GM12878 (cell line): ENCODE measurements around the gene TMEM135. TPM values are rescaled to one million over a fixed set of nuclear protein-coding genes. Genes with fewer than 3 reads are reported as not detected.

Experiments used
- ATAC-seq: fragments of 200-7000 bp; cut with Tn5 transposase; 3 replicates; pipeline ENCODE4 v1.9.1; 2020; ENCODE audit warnings: mild to moderate bottlenecking, moderate library complexity
- BruUV-seq: library from RNA; stranded (reverse); fragments of 400-500 nt; replicated peaks from 2 replicates; lab custom pipeline; 2021; lab: Mats Ljungman, UMichigan
- CTCF ChIA-PET: fragments of 300-600 bp; sonication (Branson Sonifier 250); formaldehyde crosslinking; extraction: SDS; loops from one replicate; lab custom pipeline; 2021; ENCODE audit warnings: inconsistent platforms; lab: Yijun Ruan, JAX
- POLR2A ChIA-PET: fragments of 350-600 bp; formaldehyde crosslinking; extraction: SDS; loops from one replicate; lab custom pipeline; 2021; ENCODE audit warnings: inconsistent platforms; lab: Charles Lee
- RAD21 ChIA-PET: fragments of 300-600 bp; sonication (Branson Sonifier 250); formaldehyde crosslinking; loops from one replicate; lab custom pipeline; 2023; ENCODE audit warnings: antibody characterized with exemption; ENCODE audit not compliant: unreplicated experiment; lab: Charles Lee
- SMC1A ChIA-PET: fragments of 300-600 bp; sonication (Branson Sonifier 250); formaldehyde crosslinking; loops from one replicate; lab custom pipeline; 2023; ENCODE audit not compliant: unreplicated experiment, uncharacterized antibody; lab: Charles Lee
- DNase-seq: peaks from one replicate; pipeline ENCODE4 v3.0.0-alpha.2; 2011; ENCODE audit warnings: low read depth, low spot score
- FAIRE-seq: peaks from 3 replicates; lab custom pipeline; 2011; peaks lifted over from hg19 to GRCh38; lab: Jason Lieb, UNC
- H2AFZ ChIP-seq: 2 replicates; pipeline ENCODE4 v1.6.0; 2011; ENCODE audit warnings: low read depth, low read length, control low read depth; ENCODE audit not compliant: control insufficient read depth
- H3K27ac ChIP-seq: 2 replicates; pipeline ENCODE4 v1.5.1; 2011; ENCODE audit warnings: control low read depth; ENCODE audit not compliant: control insufficient read depth, insufficient read depth
- H3K27me3 ChIP-seq, 2 experiments: replicated peaks in 1 of 2; 2 replicates each; pipeline versions ENCODE4 v1.6.0 to v1.6.1; 2011; ENCODE audit warnings: low read length in 1 of 2; ENCODE audit not compliant: control insufficient read depth in 2 of 2, insufficient read depth in 2 of 2
- H3K36me3 ChIP-seq, 2 experiments: 2 replicates each; pipeline ENCODE4 v1.5.1; 2011; ENCODE audit warnings: low read length in 1 of 2; ENCODE audit not compliant: control insufficient read depth in 2 of 2, insufficient read depth in 2 of 2
- H3K4me1 ChIP-seq: 2 replicates; pipeline ENCODE4 v1.6.1; 2011; ENCODE audit warnings: mild to moderate bottlenecking, low read length, moderate library complexity, mixed read lengths; ENCODE audit not compliant: control insufficient read depth, insufficient read depth
- H3K4me2 ChIP-seq: 2 replicates; pipeline ENCODE4 v1.6.0; 2011; ENCODE audit warnings: control low read depth; ENCODE audit not compliant: control insufficient read depth, insufficient read depth
- H3K4me3 ChIP-seq: fragments of 200-600 bp; sonication (generic); 2 replicates; pipeline ENCODE4 v1.5.1; 2016
- H3K79me2 ChIP-seq: 2 replicates; pipeline ENCODE4 v1.6.0; 2011; ENCODE audit warnings: low read length; ENCODE audit not compliant: control insufficient read depth, insufficient read depth
- H3K9ac ChIP-seq: 2 replicates; pipeline ENCODE4 v1.8.0; 2011; ENCODE audit warnings: low read length, control low read depth, mixed read lengths; ENCODE audit not compliant: control insufficient read depth, insufficient read depth
- H3K9me3 ChIP-seq: replicated peaks from 3 replicates; pipeline ENCODE4 v1.5.1; 2011; ENCODE audit warnings: mild to moderate bottlenecking, low read length; ENCODE audit not compliant: control insufficient read depth, insufficient read depth
- H4K20me1 ChIP-seq: 2 replicates; pipeline ENCODE4 v1.6.0; 2011; ENCODE audit not compliant: control insufficient read depth, insufficient read depth
- CHD4 ChIP-seq: fragments of 200-600 bp; sonication (generic); IDR thresholded peaks from 2 replicates; pipeline ENCODE4 v1.6.1; 2016; ENCODE audit warnings: mild to moderate bottlenecking
- PAX8 ChIP-seq: fragments of 450-650 bp; IDR thresholded peaks from 2 replicates; pipeline ENCODE4 v1.6.1; 2017; ENCODE audit warnings: mild to moderate bottlenecking, moderate library complexity
- RBBP5 ChIP-seq: fragments of 200-600 bp; sonication (generic); conservative IDR thresholded peaks from 2 replicates; pipeline ENCODE4 v1.6.1; 2016
- RUNX3 ChIP-seq: IDR thresholded peaks from 2 replicates; pipeline ENCODE4 v1.6.1; 2012; ENCODE audit warnings: low read length, inconsistent platforms
- SMARCA5 ChIP-seq: fragments of 450-650 bp; IDR thresholded peaks from 2 replicates; pipeline ENCODE4 v1.6.1; 2017; ENCODE audit warnings: mild to moderate bottlenecking
- SREBF1 ChIP-seq: IDR thresholded peaks from 2 replicates; pipeline ENCODE4 v1.6.1; 2012; ENCODE audit warnings: mild to moderate bottlenecking, low read length
- SRF ChIP-seq, 2 experiments: IDR thresholded peaks; 2 replicates each; pipeline ENCODE4 v1.6.1; 2011; ENCODE audit warnings: low read depth in 2 of 2, low read length in 2 of 2, mild to moderate bottlenecking in 1 of 2, moderate library complexity in 1 of 2
- STAT3 ChIP-seq: IDR thresholded peaks from 2 replicates; pipeline ENCODE4 v1.6.1; 2011; ENCODE audit warnings: low read depth, low read length, improper control_type of control experiment
- WGBS: methylation state at CpG from one replicate; pipeline ENCODE4 v1.1.6; 2016; ENCODE audit warnings: low lambda C conversion rate; ENCODE audit not compliant: insufficient replicate concordance, insufficient coverage; ENCODE audit errors: missing lambda C conversion rate; 5-methylcytosine and 5-hydroxymethylcytosine counted together
- in situ Hi-C: fragments of 300-500 bp; cut with MboI; formaldehyde crosslinking; loops from 9 replicates; pipeline ENCODE4 v1.14.3; 2018; ENCODE audit warnings: mixed read lengths
- intact Hi-C: fragments of 100-400 bp; cut with micrococcal nuclease; formaldehyde crosslinking; loops from one replicate; pipeline ENCODE4 v1.14.2; 2022; ENCODE audit not compliant: unreplicated experiment
- polyA plus RNA-seq, 11 experiments: library from polyadenylated mRNA; depleted of rRNA in 4 of 11; unstranded in 6 of 11; stranded (reverse) in 5 of 11; fragments of >200 nt; fragmentation: Nextera tagmentation in 4 of 11; fragmentation: Illumina TruSeq in 1 of 11; extraction: Ambion mirVana in 4 of 11; extraction: Trizol in 1 of 11; gene quantifications; 1 replicate in 1 of 11; 2 replicates in 10 of 11; pipeline versions ENCODE4 v1.2.1 to v1.2.3, GENCODE V29; 2011 to 2016; ENCODE audit warnings: inconsistent platforms in 2 of 11, missing spikeins in 2 of 11, low read depth in 1 of 11
- total RNA-seq, 4 experiments: library from RNA; depleted of rRNA in 3 of 4; stranded (reverse); fragments of >200 nt in 3 of 4; fragmentation: Illumina TruSeq in 1 of 4; extraction: Trizol in 1 of 4; gene quantifications; 2 replicates each; pipeline versions ENCODE4 v1.2.1 to v1.2.3, GENCODE V29; 2013 to 2021
- TF ChIP-seq, protein P1 (sequence below): IDR thresholded peaks from 2 replicates; pipeline ENCODE4 v1.6.1; 2011; ENCODE audit warnings: mild to moderate bottlenecking, low read depth, low read length, moderate library complexity; ENCODE audit not compliant: insufficient replicate concordance
- TF ChIP-seq, protein P2 (sequence below): fragments of 450-650 bp; formaldehyde crosslinking; IDR thresholded peaks from 2 replicates; pipeline ENCODE4 v1.5.0; 2022; ENCODE audit warnings: mild to moderate bottlenecking, missing genetic modification characterization
- TF ChIP-seq, protein P3 (sequence below): fragments of 450-650 bp; formaldehyde crosslinking; IDR thresholded peaks from 2 replicates; pipeline ENCODE4 v1.4.0; 2022; ENCODE audit warnings: mild to moderate bottlenecking, moderate library complexity
- TF ChIP-seq, protein P4 (sequence below): fragments of 450-650 bp; IDR thresholded peaks from 2 replicates; pipeline ENCODE4 v1.6.1; 2018; ENCODE audit warnings: borderline replicate concordance, mild to moderate bottlenecking; ENCODE audit not compliant: partially characterized antibody

Gene TMEM135
- total and polyA plus RNA-seq, 10 of the 15 experiments (the other 5 are each of a cell fraction or from before 2014, with no cell fraction given): 7.2 to 117 (median 12.9) TPM

DNA sequence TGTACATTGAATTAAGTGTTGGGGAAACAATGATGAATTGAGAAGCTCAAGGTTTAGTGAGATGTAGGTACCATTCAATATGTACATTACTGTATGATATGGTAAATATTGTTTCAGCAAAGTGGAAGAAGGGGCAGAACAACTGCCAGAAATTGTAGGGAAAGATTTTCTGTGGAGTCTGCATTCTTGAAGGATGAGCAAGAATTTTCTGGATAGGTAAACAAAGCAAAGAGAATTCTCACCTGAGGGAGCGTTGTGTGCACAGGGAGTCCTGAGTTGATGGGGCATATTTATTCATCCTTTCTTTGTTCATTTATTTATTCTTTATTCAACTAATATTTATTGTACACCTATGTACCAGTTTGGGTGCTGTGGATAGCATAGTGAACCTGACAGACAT lies 83.2 kb downstream of the TMEM135 start:
- 95% methylated on average over 1 of the region's 1 CpG for WGBS
- Histone ChIP-seq H3K9me3 (no peaks in the 10 kb centered on the region), H4K20me1 (no peaks in the 10 kb centered on the region), H3K4me1 (no peaks in the 10 kb centered on the region), H3K27ac (no peak overlapping the region), H3K9ac (no peak overlapping the region), H3K27me3 (no peaks in the 10 kb centered on the region), H3K4me2 (no peak overlapping the region), H3K36me3 (no peaks in the 10 kb centered on the region), H3K79me2 (no peaks in the 10 kb centered on the region), H2AFZ (no peak overlapping the region), H3K4me3 (no peak overlapping the region)
- RAD21 ChIA-PET: no interaction called here
- POLR2A ChIA-PET: no interaction called here
- in situ Hi-C loops: no loop called here
- CTCF ChIA-PET: no interaction called here
- SMC1A ChIA-PET: interaction anchor here (1.7 kb wide), 1 partner anchor 12 kb away, joined by 5 read pairs; no protein-coding TSS in a partner anchor
- no peak for FAIRE-seq
- intact Hi-C loops: no loop called here
- no TSS peak for BruUV-seq
- DNase-seq: no peak
- ATAC-seq: no peak
- TF ChIP-seq, protein P1, sequence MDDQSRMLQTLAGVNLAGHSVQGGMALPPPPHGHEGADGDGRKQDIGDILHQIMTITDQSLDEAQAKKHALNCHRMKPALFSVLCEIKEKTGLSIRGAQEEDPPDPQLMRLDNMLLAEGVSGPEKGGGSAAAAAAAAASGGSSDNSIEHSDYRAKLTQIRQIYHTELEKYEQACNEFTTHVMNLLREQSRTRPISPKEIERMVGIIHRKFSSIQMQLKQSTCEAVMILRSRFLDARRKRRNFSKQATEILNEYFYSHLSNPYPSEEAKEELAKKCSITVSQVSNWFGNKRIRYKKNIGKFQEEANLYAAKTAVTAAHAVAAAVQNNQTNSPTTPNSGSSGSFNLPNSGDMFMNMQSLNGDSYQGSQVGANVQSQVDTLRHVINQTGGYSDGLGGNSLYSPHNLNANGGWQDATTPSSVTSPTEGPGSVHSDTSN: no peak
- no peak for TF ChIP-seq RUNX3
- TF ChIP-seq CHD4: no peak
- TF ChIP-seq SREBF1: no peak
- no peak for TF ChIP-seq STAT3
- no peak for TF ChIP-seq RBBP5
- TF ChIP-seq, protein P2, sequence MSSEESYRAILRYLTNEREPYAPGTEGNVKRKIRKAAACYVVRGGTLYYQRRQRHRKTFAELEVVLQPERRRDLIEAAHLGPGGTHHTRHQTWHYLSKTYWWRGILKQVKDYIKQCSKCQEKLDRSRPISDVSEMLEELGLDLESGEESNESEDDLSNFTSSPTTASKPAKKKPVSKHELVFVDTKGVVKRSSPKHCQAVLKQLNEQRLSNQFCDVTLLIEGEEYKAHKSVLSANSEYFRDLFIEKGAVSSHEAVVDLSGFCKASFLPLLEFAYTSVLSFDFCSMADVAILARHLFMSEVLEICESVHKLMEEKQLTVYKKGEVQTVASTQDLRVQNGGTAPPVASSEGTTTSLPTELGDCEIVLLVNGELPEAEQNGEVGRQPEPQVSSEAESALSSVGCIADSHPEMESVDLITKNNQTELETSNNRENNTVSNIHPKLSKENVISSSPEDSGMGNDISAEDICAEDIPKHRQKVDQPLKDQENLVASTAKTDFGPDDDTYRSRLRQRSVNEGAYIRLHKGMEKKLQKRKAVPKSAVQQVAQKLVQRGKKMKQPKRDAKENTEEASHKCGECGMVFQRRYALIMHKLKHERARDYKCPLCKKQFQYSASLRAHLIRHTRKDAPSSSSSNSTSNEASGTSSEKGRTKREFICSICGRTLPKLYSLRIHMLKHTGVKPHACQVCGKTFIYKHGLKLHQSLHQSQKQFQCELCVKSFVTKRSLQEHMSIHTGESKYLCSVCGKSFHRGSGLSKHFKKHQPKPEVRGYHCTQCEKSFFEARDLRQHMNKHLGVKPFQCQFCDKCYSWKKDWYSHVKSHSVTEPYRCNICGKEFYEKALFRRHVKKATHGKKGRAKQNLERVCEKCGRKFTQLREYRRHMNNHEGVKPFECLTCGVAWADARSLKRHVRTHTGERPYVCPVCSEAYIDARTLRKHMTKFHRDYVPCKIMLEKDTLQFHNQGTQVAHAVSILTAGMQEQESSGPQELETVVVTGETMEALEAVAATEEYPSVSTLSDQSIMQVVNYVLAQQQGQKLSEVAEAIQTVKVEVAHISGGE (CRISPR knock-in tag): no peak
- no peak for TF ChIP-seq SMARCA5
- TF ChIP-seq, protein P3, sequence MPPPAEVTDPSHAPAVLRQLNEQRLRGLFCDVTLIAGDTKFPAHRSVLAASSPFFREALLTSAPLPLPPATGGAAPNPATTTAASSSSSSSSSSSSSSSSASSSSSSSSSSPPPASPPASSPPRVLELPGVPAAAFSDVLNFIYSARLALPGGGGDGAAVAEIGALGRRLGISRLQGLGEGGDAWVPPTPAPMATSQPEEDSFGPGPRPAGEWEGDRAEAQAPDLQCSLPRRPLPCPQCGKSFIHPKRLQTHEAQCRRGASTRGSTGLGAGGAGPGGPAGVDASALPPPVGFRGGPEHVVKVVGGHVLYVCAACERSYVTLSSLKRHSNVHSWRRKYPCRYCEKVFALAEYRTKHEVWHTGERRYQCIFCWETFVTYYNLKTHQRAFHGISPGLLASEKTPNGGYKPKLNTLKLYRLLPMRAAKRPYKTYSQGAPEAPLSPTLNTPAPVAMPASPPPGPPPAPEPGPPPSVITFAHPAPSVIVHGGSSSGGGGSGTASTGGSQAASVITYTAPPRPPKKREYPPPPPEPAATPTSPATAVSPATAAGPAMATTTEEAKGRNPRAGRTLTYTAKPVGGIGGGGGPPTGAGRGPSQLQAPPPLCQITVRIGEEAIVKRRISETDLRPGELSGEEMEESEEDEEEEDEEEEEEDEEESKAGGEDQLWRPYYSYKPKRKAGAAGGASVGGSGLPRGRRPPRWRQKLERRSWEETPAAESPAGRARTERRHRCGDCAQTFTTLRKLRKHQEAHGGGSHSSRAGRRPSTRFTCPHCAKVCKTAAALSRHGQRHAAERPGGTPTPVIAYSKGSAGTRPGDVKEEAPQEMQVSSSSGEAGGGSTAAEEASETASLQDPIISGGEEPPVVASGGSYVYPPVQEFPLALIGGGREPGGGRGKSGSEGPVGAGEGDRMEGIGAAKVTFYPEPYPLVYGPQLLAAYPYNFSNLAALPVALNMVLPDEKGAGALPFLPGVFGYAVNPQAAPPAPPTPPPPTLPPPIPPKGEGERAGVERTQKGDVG (CRISPR knock-in tag): no peak
- TF ChIP-seq, protein P4, sequence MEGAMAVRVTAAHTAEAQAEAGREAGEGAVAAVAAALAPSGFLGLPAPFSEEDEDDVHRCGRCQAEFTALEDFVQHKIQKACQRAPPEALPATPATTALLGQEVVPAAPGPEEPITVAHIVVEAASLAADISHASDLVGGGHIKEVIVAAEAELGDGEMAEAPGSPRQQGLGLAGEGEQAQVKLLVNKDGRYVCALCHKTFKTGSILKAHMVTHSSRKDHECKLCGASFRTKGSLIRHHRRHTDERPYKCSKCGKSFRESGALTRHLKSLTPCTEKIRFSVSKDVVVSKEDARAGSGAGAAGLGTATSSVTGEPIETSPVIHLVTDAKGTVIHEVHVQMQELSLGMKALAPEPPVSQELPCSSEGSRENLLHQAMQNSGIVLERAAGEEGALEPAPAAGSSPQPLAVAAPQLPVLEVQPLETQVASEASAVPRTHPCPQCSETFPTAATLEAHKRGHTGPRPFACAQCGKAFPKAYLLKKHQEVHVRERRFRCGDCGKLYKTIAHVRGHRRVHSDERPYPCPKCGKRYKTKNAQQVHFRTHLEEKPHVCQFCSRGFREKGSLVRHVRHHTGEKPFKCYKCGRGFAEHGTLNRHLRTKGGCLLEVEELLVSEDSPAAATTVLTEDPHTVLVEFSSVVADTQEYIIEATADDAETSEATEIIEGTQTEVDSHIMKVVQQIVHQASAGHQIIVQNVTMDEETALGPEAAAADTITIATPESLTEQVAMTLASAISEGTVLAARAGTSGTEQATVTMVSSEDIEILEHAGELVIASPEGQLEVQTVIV: no peak
- TF ChIP-seq PAX8: no peak
- TF ChIP-seq SRF (IDR thresholded peaks at IDR 0.05; ENCODE audit: low read depth in 2 of 2, low read length in 2 of 2): no peak
